Jurkat, Clone E6-1 (cell line): ENCODE data around the gene RPS21.

Experiments
- DNase-seq: peaks from one replicate; pipeline ENCODE4 v3.0.0-alpha.2; 2011; ENCODE audit warnings: low read depth, low spot score
- H3K4me3 ChIP-seq: 2 replicates; pipeline ENCODE4 v1.5.1; 2011; ENCODE audit warnings: mild to moderate bottlenecking, low read length, control low read depth, moderate library complexity

Gene RPS21

GRCh38 chr20:62429455-62430310 is 42.8 kb downstream of the RPS21 start:
- no peak for DNase-seq
- no peak overlapping the region for H3K4me3 ChIP-seq

DNA sequence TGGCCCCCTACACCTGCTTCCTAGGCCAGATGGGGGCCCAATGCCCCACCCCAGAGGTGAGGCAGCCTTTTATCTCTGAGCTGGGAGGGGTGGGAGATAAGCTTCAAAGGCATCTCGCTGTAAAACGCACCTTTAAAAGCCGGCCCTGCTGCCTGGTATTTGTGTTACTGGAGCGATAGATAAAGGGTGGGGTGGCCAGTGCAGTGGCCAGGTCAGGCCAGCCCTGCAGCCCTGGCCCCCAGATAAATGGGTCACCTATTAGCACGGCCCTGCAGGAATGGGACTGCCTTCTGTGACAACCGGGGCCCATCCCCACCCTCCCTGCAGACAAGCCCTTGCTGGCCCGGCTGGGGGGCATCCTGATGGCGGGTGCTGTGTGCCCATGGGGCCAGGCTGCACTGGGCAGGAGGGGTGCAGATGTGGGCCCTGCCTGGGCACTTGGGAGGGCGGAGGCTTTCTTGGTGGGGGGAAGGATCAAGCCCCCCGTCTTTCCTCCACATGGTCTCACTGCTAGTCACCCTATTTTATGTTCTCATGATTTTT is 43.5 kb downstream of the RPS21 start:
- no peak for DNase-seq
- no peak overlapping the region for H3K4me3 ChIP-seq

GRCh38 chr20:62430866-62431447 is 44.1 kb downstream of the RPS21 start:
- H3K4me3 ChIP-seq = no peak overlapping the region
- no peak for DNase-seq

GRCh38 chr20:62433658-62434497 is 47.0 kb downstream of the RPS21 start:
- no peak overlapping the region for H3K4me3 ChIP-seq
- no peak for DNase-seq

DNA sequence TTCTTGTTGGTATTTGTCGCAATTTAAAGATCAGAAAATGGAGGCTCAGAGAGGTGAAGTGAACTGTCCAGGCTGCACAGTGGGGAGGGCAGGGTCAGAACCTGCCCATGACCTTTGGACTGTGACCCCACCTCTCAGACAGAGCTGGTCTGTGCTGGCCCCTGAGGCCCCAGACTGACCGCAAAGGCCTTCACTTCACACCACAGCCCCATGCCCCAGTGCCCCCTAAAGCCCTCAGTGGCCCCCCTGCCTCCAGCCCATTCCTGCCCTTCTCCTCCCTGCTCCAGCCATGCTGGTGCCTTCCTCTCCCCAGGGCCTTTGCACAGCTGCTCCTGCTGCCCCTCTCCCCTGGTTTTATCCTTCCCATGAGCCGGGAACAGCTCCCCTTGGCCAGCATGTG is 49.8 kb downstream of the RPS21 start:
- no peak for DNase-seq
- H3K4me3 ChIP-seq = no peak overlapping the region

- H3K4me3 ChIP-seq = no peak overlapping the region
- no peak for DNase-seq
These were observed 50.6 kb downstream of the RPS21 start for GRCh38 chr20:62437496-62437895.

DNA sequence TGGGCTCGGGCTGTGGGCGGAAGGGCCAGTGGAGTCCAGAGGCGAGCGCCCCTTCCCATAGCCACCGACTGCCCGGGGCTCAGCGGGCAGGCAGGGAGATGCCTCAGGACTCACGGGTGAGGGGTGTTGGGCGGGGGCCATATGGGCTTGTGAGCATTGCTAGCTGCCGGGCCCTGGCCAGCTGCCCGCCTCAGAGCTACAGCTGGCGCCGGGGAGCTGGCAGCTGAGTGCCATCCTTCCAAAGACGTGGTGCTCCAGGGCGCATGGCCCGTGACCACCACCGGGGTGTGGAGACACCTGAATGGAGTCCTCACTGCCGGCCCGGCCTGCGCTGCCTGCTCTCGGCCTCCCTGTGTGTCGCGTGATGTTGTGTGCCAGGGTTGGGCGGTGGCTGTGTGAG is 51.0 kb downstream of the RPS21 start:
- DNase-seq = no peak
- no peak overlapping the region for H3K4me3 ChIP-seq
